Dendritic cell treated with granulocyte-macrophage colony-stimulating factor and Interleukin-4, amounts not matched to agents 40 ng/mL and 50 ng/mL, for 4 days (primary cell): ENCODE data around the gene ZBTB21.
A peak's percentile ranks its signal among the peaks of the same experiment; 100 is the strongest.
"Not testable (repeated sequence)": the region's sequence is repeated elsewhere in the genome, so short reads cannot be mapped to it uniquely, and the experiment has no call there.

Source experiments
- H3K27ac Mint-ChIP-seq: one replicate; pipeline ENCODE4 v1.8.0; 2022; ENCODE audit warnings: mild to moderate bottlenecking, mixed read lengths
- H3K27me3 Mint-ChIP-seq: one replicate; pipeline ENCODE4 v1.8.0; 2022; ENCODE audit warnings: mild to moderate bottlenecking, mixed read lengths
- H3K36me3 Mint-ChIP-seq: one replicate; pipeline ENCODE4 v1.8.0; 2022; ENCODE audit warnings: low read depth, mixed read lengths
- H3K4me1 Mint-ChIP-seq: one replicate; pipeline ENCODE4 v1.8.0; 2022; ENCODE audit warnings: low read depth, mixed read lengths
- H3K4me3 Mint-ChIP-seq: one replicate; pipeline ENCODE4 v1.8.0; 2022; ENCODE audit warnings: mild to moderate bottlenecking, moderate library complexity, mixed read lengths
- H3K9me3 Mint-ChIP-seq: one replicate; pipeline ENCODE4 v1.8.0; 2022; ENCODE audit warnings: mixed read lengths
- intact Hi-C: fragments of 100-400 bp; cut with micrococcal nuclease; formaldehyde crosslinking; loops from one replicate; pipeline ENCODE4 v1.15.0; 2022

ZBTB21 gene

DNA sequence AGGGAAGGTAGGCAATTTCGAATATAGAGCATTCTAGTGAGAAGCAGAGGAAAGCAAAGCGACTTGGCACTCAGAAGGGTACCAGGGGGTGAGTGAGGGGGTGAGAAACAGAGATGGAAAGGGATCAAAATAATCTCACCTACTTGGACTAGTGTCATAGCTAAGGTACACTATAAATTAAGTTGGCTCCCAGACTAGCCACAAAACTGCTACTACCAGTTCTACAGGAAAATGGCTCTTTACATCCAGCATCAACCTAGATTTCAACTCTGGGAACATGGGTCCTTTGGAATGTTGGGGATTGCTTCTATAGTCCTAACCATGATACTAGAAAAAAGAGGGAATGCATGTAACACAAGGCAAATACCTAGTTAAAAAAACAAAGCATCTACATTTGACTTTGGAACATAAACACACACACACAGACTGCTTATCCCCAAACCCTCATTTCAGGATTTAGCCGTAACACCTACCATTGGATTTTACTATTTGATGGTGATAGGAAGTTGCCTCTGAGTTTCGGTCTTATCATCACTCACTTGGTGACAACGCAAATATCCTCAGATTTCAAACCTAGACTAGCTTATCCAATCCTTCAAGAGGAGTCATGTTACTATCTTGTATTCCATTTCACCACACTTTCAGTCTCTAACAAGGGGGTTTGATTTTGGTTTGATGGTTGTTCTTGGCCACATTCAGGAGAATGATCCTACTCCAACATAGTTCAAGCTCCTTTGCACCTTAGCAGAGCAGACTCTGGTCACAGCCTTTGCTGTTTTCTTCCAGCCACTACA is 5.6 kb downstream of the ZBTB21 start:
- intact Hi-C loops = loop anchor here (5.0 kb wide), 1 partner anchor 77 kb away; no protein-coding TSS in a partner anchor
- Mint-ChIP-seq H3K36me3 (peaks cover 53% of the 10 kb centered on the region), H3K4me1 (peaks cover 50% of the 10 kb centered on the region), H3K27ac (peak overlapping the region; percentile 11), H3K27me3 (peaks cover 1% of the 10 kb centered on the region), H3K4me3 (no peak overlapping the region), H3K9me3 (no peaks in the 10 kb centered on the region)

DNA sequence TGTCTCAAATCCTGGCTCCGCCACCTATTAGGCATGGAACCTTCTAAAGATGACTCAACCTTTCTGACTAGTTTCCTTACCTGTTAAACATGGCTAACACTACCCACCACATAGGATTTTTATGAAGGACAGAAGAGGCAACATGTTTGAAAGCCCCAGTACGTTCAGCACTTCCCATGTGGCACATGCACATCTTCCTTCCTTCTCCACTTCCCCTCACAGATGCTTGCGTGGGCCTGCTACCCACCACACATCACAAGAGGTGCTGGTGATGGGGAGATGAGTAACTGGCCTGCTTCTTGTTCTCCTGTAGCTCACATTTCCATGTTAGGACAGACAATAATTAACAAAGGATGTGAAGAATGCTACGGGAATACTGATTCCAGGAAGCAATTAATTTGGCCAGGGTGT is 7.1 kb downstream of the ZBTB21 start:
- H3K36me3 Mint-ChIP-seq = peaks cover 66% of the 10 kb centered on the region
- H3K4me3 Mint-ChIP-seq = no peak overlapping the region
- peak overlapping the region; percentile 22 for H3K27ac Mint-ChIP-seq
- H3K4me1 Mint-ChIP-seq = peaks cover 52% of the 10 kb centered on the region
- no peaks in the 10 kb centered on the region for H3K27me3 Mint-ChIP-seq
- H3K9me3 Mint-ChIP-seq = no peaks in the 10 kb centered on the region
- intact Hi-C loops = no loop called here

GRCh38 chr21:42002421-42002958 is 7.7 kb downstream of the ZBTB21 start:
- H3K36me3 Mint-ChIP-seq = peaks cover 66% of the 10 kb centered on the region
- H3K27me3 Mint-ChIP-seq = no peaks in the 10 kb centered on the region
- H3K4me1 Mint-ChIP-seq = peaks cover 46% of the 10 kb centered on the region
- intact Hi-C loops = no loop called here
- no peak overlapping the region for H3K4me3 Mint-ChIP-seq
- H3K9me3 Mint-ChIP-seq = no peaks in the 10 kb centered on the region
- peak overlapping the region; percentile 22 for H3K27ac Mint-ChIP-seq

DNA sequence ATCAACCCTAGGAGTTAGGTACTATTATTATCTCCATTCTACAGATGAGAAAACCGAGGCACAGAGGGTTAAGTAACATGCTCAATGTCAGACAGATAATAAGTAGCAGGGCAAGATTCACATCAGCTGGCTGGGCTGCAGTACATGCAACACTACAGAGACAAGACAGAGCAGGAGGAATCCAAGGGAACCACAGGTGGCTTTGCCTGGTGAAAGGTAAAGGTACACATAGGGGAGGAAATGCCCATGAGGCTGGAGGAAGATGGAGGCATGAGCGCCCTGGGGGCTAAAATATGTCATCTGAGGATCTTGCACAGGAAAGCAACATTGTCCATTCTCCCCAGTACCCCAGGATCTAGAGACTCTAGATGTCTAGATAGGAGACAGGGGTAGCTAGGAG is 8.4 kb downstream of the ZBTB21 start:
- H3K4me3 Mint-ChIP-seq = no peak overlapping the region

DNA sequence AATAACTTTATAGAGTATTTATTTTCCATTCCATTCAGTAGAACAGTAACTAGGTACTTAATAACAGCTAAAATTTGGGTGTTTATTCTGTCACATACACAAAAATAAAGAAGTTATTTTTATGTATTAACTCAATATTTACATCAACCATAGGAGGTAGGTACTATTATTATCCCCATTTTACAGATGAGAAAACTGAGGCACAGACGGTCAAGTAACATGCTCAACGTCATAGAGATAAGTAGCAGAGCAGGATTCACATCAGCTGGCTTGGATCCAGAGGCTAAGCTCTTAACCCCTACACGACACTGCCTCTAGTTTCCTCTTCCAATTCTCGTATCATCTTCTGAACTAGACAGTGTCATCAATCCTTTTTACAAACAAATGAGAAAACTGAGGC is 9.3 kb downstream of the ZBTB21 start:
- no peaks in the 10 kb centered on the region for H3K9me3 Mint-ChIP-seq
- intact Hi-C loops = no loop called here
- H3K27me3 Mint-ChIP-seq = no peaks in the 10 kb centered on the region
- peaks cover 71% of the 10 kb centered on the region for H3K36me3 Mint-ChIP-seq
- H3K27ac Mint-ChIP-seq = no peak overlapping the region
- peaks cover 37% of the 10 kb centered on the region for H3K4me1 Mint-ChIP-seq
- no peak overlapping the region for H3K4me3 Mint-ChIP-seq

More for the DNA sequence above, 8.4 kb downstream of the ZBTB21 start:
- intact Hi-C loops = no loop called here
- Mint-ChIP-seq H3K9me3 (no peaks in the 10 kb centered on the region), H3K36me3 (peaks cover 68% of the 10 kb centered on the region), H3K27ac (no peak overlapping the region), H3K27me3 (no peaks in the 10 kb centered on the region), H3K4me1 (peaks cover 41% of the 10 kb centered on the region)

- no peaks in the 10 kb centered on the region for H3K9me3 Mint-ChIP-seq
- no peaks in the 10 kb centered on the region for H3K27me3 Mint-ChIP-seq
- peaks cover 12% of the 10 kb centered on the region for H3K4me1 Mint-ChIP-seq
- no peak overlapping the region for H3K4me3 Mint-ChIP-seq
- peaks cover 91% of the 10 kb centered on the region for H3K36me3 Mint-ChIP-seq
- no peak overlapping the region for H3K27ac Mint-ChIP-seq
- intact Hi-C loops = no loop called here
Measured at GRCh38 chr21:41997657-41998056, 12.5 kb downstream of the ZBTB21 start.

- peaks cover 9% of the 10 kb centered on the region for H3K4me1 Mint-ChIP-seq
- H3K4me3 Mint-ChIP-seq = no peak overlapping the region
- H3K27me3 Mint-ChIP-seq = no peaks in the 10 kb centered on the region
- peaks cover 92% of the 10 kb centered on the region for H3K36me3 Mint-ChIP-seq
- intact Hi-C loops = no loop called here
- no peaks in the 10 kb centered on the region for H3K9me3 Mint-ChIP-seq
- H3K27ac Mint-ChIP-seq = no peak overlapping the region
Measured at GRCh38 chr21:41995577-41995976, 14.6 kb downstream of the ZBTB21 start.

GRCh38 chr21:41994613-41995012 is 15.5 kb downstream of the ZBTB21 start:
- intact Hi-C loops, H3K27me3 Mint-ChIP-seq, H3K9me3 Mint-ChIP-seq, H3K4me3 Mint-ChIP-seq, H3K4me1 Mint-ChIP-seq, H3K27ac Mint-ChIP-seq: not testable (repeated sequence)
- peaks cover 88% of the 10 kb centered on the region for H3K36me3 Mint-ChIP-seq

DNA sequence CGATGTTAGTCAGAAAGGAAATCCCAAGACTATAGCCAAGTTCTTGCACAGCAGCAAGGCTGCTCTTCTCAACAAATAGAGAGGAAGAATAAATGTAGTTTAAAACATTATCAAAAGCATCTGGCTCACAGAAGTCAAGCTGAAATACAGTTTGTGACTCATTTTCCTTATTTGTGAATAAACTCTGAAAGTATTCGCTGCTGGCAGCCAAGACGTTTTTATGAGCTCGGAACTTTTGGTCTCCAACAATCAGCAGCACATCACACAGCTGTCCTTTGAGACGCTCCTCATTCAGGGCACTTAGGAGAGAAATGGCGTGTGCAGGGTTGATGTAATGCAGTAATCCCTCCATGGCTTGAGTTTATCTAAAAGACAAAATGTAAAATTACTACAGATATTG is 16.4 kb downstream of the ZBTB21 start:
- H3K4me3 Mint-ChIP-seq = no peak overlapping the region
- no peaks in the 10 kb centered on the region for H3K4me1 Mint-ChIP-seq
- intact Hi-C loops = no loop called here
- no peak overlapping the region for H3K27ac Mint-ChIP-seq
- H3K36me3 Mint-ChIP-seq = peaks cover 80% of the 10 kb centered on the region
- H3K9me3 Mint-ChIP-seq = no peaks in the 10 kb centered on the region
- H3K27me3 Mint-ChIP-seq = no peaks in the 10 kb centered on the region

GRCh38 chr21:41992576-41992975 is 17.6 kb downstream of the ZBTB21 start:
- Mint-ChIP-seq H3K27me3 (no peaks in the 10 kb centered on the region), H3K36me3 (peaks cover 69% of the 10 kb centered on the region), H3K4me1 (no peaks in the 10 kb centered on the region), H3K4me3 (no peak overlapping the region), H3K9me3 (no peaks in the 10 kb centered on the region), H3K27ac (no peak overlapping the region)
- intact Hi-C loops = no loop called here

DNA sequence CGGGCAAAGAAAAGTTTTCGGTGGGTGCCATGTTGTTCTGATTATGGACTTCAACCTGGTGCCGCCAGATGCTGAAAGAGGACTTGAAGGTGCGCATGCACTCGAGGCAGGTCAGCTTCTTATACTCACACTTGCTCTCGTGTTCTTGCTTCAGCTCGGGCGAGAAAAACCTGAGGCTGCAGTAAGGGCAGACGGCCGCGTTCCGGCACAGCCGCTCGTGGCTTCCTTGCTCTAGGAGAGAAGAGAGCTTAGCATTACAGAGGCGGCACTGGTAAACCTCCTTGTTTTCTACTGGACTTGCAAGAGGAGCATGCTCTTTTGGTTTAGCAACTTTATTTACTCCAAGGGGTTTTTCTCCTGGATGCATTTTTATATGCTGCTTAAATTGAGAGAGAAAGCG is 18.5 kb downstream of the ZBTB21 start:
- Mint-ChIP-seq H3K27me3 (no peaks in the 10 kb centered on the region), H3K36me3 (peaks cover 60% of the 10 kb centered on the region), H3K9me3 (no peaks in the 10 kb centered on the region), H3K27ac (no peak overlapping the region), H3K4me3 (no peak overlapping the region), H3K4me1 (no peaks in the 10 kb centered on the region)
- intact Hi-C loops = no loop called here

- Mint-ChIP-seq H3K4me3 (no peak overlapping the region), H3K36me3 (peaks cover 40% of the 10 kb centered on the region), H3K27ac (no peak overlapping the region), H3K4me1 (no peaks in the 10 kb centered on the region), H3K9me3 (no peaks in the 10 kb centered on the region), H3K27me3 (no peaks in the 10 kb centered on the region)
- intact Hi-C loops = no loop called here
Measured at GRCh38 chr21:41989698-41990097, 20.5 kb downstream of the ZBTB21 start.

- intact Hi-C loops = no loop called here
- Mint-ChIP-seq H3K27ac (no peak overlapping the region), H3K36me3 (peaks cover 19% of the 10 kb centered on the region), H3K4me1 (no peaks in the 10 kb centered on the region), H3K27me3 (peaks cover 4% of the 10 kb centered on the region), H3K4me3 (no peak overlapping the region), H3K9me3 (peaks cover 8% of the 10 kb centered on the region)
Measured at GRCh38 chr21:41987310-41987709, 22.9 kb downstream of the ZBTB21 start.

GRCh38 chr21:41985662-41986416 is 24.3 kb downstream of the ZBTB21 start:
- intact Hi-C loops = no loop called here
- Mint-ChIP-seq H3K4me1 (no peaks in the 10 kb centered on the region), H3K27me3 (peaks cover 7% of the 10 kb centered on the region), H3K27ac (no peak overlapping the region), H3K4me3 (no peak overlapping the region), H3K36me3 (peaks cover 4% of the 10 kb centered on the region), H3K9me3 (peaks cover 8% of the 10 kb centered on the region)
